NCI-H1694 treated with DMSO at 0.1 percent for 48 hours (cell line): ENCODE data around the gene CKAP2.
"Not testable (repeated sequence)": the region's sequence is repeated elsewhere in the genome, so short reads cannot be mapped to it uniquely, and the experiment has no call there.

ENCODE experiments used
- DNase-seq: peaks from one replicate; lab custom pipeline; 2025; lab: John Stamatoyannopoulos, UW

Gene CKAP2

GRCh38 chr13:52454820-52455676, at the start of gene CKAP2:
Gene CKAP2 (plus strand): TSS chr13:52455478. CDS start chr13:52455557, 79 bp downstream.
- DNase-seq: peak; percentile 84

- DNase-seq: no peak
Observed at GRCh38 chr13:52405767-52406494, 49.3 kb upstream of the CKAP2 start, which contains the start of gene THSD1. Gene THSD1 (minus strand): TSS chr13:52406172. CDS start chr13:52402600, 3,572 bp downstream.

GRCh38 chr13:52406629-52407028, 48.6 kb upstream of the CKAP2 start:
- no peak for DNase-seq

GRCh38 chr13:52407436-52407835, 47.8 kb upstream of the CKAP2 start:
- not testable (repeated sequence) for DNase-seq

- not testable (repeated sequence) for DNase-seq
Observed at GRCh38 chr13:52408071-52408658, 47.1 kb upstream of the CKAP2 start.

- no peak for DNase-seq
Observed at GRCh38 chr13:52411629-52412028, 43.6 kb upstream of the CKAP2 start.

- DNase-seq: no peak
Observed at GRCh38 chr13:52412128-52412527, 43.1 kb upstream of the CKAP2 start.

GRCh38 chr13:52414051-52414450, 41.2 kb upstream of the CKAP2 start:
- no peak for DNase-seq

- no peak for DNase-seq
Observed at GRCh38 chr13:52414963-52415362, 40.3 kb upstream of the CKAP2 start.

- no peak for DNase-seq
Observed at GRCh38 chr13:52419080-52419479, 36.2 kb upstream of the CKAP2 start.

GRCh38 chr13:52421216-52421615, 34.1 kb upstream of the CKAP2 start:
- no peak for DNase-seq

GRCh38 chr13:52428295-52428694, 27.0 kb upstream of the CKAP2 start:
- peak; percentile 49 for DNase-seq

- DNase-seq: no peak
Observed at GRCh38 chr13:52432456-52432855, 22.8 kb upstream of the CKAP2 start.

- DNase-seq: no peak
Observed at GRCh38 chr13:52446265-52446664, 9.0 kb upstream of the CKAP2 start.

GRCh38 chr13:52447354-52447753, 7.9 kb upstream of the CKAP2 start:
- DNase-seq: no peak

- no peak for DNase-seq
Observed at GRCh38 chr13:52447815-52448552, 7.3 kb upstream of the CKAP2 start.

GRCh38 chr13:52449331-52450011, 5.8 kb upstream of the CKAP2 start:
- no peak for DNase-seq

- peak; percentile 88 for DNase-seq
Observed at GRCh38 chr13:52450012-52450792, 5.1 kb upstream of the CKAP2 start, which contains the start of gene VPS36. Gene VPS36 (minus strand): TSS chr13:52450634. CDS start chr13:52450594, 40 bp downstream.

- DNase-seq: no peak
Observed at GRCh38 chr13:52450793-52451116, 4.5 kb upstream of the CKAP2 start.

- no peak for DNase-seq
Observed at GRCh38 chr13:52451135-52451804, 4.0 kb upstream of the CKAP2 start.
